ENCODE measurements around the gene RYR2.

DNA sequence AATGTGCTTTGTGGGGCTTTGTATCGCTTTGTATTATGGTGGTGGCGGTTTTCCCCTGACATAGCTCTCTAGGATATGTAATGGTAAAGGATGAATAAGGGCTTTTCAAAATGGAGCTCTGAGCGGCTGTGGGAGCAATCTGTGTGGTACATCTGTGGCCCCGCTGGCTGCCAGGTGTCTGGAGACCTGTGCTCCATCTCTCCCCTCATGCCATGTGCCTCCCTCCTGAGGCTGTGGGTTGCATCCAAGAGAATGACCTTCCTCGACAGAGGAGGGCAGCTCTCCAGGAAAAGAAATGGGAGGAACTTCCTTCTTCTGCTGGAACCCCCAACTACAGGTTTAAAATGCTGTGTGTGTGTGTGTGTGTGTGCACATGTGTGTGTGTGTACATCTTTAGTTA lies 78.7 kb downstream of the RYR2 start:
- TF ChIP-seq CTCF (IDR thresholded peaks at IDR 0.05), result no peak
- no peak for TF ChIP-seq POLR2AphosphoS5 (IDR thresholded peaks at IDR 0.05; ENCODE audit: low read depth, low read length)
- TF ChIP-seq, protein P1, sequence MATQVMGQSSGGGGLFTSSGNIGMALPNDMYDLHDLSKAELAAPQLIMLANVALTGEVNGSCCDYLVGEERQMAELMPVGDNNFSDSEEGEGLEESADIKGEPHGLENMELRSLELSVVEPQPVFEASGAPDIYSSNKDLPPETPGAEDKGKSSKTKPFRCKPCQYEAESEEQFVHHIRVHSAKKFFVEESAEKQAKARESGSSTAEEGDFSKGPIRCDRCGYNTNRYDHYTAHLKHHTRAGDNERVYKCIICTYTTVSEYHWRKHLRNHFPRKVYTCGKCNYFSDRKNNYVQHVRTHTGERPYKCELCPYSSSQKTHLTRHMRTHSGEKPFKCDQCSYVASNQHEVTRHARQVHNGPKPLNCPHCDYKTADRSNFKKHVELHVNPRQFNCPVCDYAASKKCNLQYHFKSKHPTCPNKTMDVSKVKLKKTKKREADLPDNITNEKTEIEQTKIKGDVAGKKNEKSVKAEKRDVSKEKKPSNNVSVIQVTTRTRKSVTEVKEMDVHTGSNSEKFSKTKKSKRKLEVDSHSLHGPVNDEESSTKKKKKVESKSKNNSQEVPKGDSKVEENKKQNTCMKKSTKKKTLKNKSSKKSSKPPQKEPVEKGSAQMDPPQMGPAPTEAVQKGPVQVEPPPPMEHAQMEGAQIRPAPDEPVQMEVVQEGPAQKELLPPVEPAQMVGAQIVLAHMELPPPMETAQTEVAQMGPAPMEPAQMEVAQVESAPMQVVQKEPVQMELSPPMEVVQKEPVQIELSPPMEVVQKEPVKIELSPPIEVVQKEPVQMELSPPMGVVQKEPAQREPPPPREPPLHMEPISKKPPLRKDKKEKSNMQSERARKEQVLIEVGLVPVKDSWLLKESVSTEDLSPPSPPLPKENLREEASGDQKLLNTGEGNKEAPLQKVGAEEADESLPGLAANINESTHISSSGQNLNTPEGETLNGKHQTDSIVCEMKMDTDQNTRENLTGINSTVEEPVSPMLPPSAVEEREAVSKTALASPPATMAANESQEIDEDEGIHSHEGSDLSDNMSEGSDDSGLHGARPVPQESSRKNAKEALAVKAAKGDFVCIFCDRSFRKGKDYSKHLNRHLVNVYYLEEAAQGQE (IDR thresholded peaks at IDR 0.05; ENCODE audit: insufficient read depth in 1 of 2, low read depth in 2 of 2, low read length in 1 of 2), result no peak
- TF ChIP-seq TCF7L2 (IDR thresholded peaks at IDR 0.05; ENCODE audit: low read depth, low read length), result no peak
- no peak for TF ChIP-seq SIN3A (IDR thresholded peaks at IDR 0.05; ENCODE audit: borderline replicate concordance, insufficient read depth, low read depth, low read length)

All from Panc1 (cell line).